ENCODE results near the gene SMIM20.
"Not testable (repeated sequence)": the region's sequence is repeated elsewhere in the genome, so short reads cannot be mapped to it uniquely, and the experiment has no call there.

DNA sequence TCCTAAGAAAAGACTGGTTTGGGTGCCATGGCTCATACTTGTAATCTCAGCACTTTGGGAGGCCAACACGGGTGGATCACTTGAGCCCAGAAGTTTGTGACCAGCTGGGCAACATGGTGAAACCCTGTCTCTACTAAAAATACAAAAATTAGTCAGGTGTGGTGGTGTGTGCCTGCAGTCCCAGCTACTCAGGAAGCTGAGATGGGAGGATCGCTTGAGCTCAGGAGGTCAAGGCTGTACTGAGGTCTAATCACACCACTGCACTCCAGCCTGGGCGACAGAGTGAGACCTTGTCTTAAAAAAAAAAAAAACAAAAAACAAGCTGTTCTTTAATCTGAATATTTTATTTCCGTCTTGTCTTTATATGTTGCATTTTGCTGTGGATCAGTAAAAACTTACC, 47.6 kb upstream of the SMIM20 start:
- TF ChIP-seq, protein P1, sequence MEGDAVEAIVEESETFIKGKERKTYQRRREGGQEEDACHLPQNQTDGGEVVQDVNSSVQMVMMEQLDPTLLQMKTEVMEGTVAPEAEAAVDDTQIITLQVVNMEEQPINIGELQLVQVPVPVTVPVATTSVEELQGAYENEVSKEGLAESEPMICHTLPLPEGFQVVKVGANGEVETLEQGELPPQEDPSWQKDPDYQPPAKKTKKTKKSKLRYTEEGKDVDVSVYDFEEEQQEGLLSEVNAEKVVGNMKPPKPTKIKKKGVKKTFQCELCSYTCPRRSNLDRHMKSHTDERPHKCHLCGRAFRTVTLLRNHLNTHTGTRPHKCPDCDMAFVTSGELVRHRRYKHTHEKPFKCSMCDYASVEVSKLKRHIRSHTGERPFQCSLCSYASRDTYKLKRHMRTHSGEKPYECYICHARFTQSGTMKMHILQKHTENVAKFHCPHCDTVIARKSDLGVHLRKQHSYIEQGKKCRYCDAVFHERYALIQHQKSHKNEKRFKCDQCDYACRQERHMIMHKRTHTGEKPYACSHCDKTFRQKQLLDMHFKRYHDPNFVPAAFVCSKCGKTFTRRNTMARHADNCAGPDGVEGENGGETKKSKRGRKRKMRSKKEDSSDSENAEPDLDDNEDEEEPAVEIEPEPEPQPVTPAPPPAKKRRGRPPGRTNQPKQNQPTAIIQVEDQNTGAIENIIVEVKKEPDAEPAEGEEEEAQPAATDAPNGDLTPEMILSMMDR (IDR thresholded peaks at IDR 0.05; ENCODE audit: low read depth, low read length, poor library complexity, severe bottlenecking): not testable (repeated sequence)
- TF ChIP-seq EZH2phosphoT487 (IDR thresholded peaks at IDR 0.05; ENCODE audit: borderline replicate concordance, low read length): not testable (repeated sequence)

All from DOHH2 (cell line).